Activated T-cell treated with anti-CD3 and anti-CD28 coated beads for 4 hours (primary cell): ENCODE results near the gene SMAD7.
"Not testable (repeated sequence)": the region's sequence is repeated elsewhere in the genome, so short reads cannot be mapped to it uniquely, and the experiment has no call there.

ENCODE experiments used
- DNase-seq: peaks from one replicate; pipeline ENCODE4 v3.0.0-alpha.2; 2020

SMAD7 gene

DNA sequence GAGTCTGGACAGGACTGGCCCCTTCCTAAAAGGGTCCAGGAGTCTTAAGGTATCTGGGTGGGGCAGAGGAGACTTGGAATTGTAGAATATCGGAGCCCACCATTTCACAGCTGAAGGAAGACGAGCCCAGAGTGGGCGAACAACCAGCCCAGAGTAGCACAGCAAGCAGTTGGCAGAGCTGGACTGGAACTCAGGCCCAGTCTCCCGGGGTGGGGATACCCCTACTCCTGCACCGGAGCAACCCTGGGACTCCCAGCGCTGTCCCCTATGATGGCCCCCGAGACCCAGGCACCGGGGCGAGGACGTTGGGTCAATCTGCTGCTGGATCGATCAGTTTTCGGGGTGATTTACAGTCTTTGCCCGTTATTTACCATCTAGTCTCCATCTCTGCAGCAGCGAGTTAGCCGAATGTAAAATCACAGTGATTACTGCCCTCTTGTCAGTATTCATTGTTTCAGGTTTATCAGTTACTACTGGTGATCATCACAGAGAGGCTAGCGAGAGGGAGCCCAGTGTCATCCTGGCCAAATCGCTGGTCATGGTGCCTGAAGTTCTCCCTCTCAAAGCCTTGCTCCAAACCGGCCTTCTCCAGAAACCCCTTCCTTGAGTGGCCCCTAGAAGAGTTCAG, 75.3 kb downstream of the SMAD7 start:
- DNase-seq, result no peak

DNA sequence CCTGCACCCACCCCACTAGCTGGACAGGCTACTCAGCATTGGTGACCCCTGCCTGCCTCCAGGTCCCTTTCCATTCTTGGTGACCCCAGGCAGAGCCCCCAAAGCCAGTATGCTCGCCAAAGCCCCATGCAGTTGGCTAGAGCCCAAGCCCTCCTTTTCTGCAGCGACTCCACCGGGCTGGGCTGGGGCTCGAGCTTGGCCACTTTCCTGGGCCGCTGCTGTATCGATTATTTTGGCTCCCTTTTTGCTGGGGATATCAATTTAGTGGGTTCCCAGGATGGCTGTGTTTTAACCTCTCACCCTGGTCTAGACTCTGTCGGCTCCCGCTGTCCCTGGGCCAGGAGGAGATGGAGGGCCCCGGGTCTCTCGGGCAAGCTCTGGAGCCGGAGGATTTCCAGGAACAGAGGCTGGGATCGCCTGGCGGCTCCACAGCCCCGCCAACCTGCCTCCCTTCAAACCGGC, 76.0 kb downstream of the SMAD7 start:
- DNase-seq, result no peak

DNA sequence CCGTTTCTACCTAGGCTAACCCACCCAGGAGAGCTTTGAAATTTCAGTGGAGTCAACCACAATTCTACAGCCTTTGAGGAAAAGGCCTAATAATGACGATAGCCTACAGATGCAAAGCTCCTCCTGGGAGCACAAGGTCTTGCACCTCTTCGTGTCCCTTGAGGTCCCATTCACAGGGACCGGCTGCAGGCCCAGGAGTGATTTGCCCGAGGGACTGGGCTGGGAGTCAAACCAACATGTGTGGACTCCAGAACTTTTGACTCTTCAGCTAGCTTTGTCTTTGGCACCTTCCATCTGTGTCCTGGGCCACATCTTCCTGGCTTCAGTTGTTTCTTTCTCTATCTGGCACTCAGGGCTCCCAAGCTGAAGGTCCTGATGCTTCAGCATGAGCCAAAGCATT, 76.5 kb downstream of the SMAD7 start:
- no peak for DNase-seq

DNA sequence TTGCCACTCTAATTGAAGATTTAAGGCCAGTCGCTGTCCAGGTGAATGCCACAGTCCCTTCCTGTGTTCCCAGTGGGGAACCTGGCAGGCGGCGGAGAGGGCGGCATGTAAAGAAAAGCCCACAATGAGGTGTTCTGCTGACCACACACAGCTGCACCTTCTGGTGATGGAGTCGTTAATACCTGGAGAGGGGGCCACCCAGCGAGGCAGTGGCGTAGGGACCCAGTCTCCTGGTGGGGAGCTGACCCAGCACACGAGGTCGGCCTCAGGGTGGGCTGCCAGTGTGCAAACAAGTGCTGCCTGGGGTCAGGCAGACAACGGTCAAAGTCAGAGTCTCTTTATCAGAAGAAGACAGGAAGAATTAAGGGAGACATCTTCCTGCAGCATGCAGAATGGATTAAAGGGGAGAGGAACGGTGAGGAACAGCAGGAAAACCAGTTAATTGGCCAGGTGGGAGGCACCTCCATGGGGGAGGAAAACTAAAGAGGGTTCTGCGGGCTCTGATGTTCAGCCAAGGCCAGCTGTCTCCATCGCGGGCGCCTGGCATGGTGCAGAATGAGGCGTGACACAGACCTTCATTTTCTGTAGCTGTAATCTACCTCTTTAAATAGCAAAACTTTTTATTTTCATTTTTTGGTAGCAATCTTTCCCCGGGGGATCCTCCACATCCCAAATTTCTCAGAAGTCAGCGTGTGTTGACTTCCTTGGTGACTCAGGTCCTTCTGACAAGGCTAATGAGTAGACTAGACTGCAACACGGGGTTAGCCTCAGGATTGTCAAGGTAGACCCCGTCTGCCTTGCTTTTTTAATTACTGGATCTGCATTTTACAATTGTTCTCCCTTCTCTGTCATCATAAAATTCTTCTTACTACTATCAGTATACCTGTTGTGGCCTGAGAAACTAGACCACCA, 78.3 kb downstream of the SMAD7 start:
- DNase-seq, result no peak

DNA sequence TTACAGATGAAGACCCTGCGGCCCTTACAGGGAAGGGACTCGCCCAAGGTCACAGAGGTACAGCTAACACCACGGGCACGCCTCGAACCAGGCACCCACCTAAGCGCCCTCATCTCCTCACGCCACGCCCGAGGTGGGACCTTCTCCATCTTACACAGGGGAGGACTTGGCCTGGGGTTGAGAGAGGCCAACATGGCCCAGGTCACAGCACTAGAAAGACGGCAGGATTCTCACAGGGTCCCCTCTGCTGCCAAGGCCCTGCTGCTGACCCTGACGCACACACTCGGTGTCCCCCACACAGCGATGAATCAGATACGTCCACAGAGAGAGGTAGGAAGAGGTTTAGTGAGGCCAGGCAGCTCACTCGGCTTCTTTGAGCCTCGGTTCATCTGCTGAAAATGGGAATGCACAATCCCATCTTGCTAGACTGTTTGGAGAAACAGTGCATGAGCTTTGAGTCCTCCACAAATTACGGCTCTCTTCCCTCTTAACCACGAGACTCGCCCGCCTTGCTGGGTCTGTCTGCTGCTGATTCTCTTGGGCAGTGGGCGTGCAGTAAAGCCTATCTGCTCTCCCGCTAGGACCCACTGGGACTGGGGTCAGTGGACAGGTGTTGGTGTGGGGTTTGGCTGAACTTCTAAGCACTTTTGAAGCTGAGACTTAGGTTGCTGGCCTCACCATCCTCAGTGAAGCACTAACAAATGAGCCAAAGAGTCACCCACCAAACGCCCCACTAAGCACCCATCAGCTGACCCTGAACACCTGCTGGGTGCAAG, 79.2 kb downstream of the SMAD7 start:
- DNase-seq, result no peak

DNA sequence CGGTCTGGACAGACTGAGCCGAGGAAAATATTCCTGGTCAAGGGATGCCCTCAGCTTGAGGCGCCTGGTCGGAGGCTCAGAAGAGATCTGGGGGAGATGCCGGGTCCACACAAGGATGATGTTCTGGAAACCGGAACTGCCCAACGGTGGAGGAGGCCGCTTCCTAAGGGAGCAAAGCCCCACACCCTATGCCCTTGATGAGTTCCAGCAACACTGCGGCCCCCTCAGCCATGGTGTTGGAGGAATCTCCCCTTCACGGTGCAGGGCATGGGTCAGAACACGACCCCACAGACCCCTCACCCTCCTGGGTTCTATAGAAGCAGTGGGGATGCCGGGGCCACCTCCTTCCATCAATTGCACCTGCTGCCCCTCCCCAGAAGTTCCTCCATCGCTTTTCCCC, 79.8 kb downstream of the SMAD7 start:
- not testable (repeated sequence) for DNase-seq
